HCT116 (cell line): ENCODE data around the gene ORM1.

Experiments used
- EGR1 ChIP-seq: IDR thresholded peaks from 2 replicates; pipeline ENCODE4 v1.6.1; 2012; ENCODE audit warnings: low read depth
- POLR2A ChIP-seq: IDR thresholded peaks from 2 replicates; pipeline ENCODE4 v1.7.0; 2011; ENCODE audit warnings: borderline replicate concordance; ENCODE audit not compliant: insufficient read depth, insufficient read length; ENCODE audit errors: extremely low read depth

GRCh38 chr9:114348261-114348905, 25.5 kb downstream of the ORM1 start:
- TF ChIP-seq POLR2A (no peak), EGR1 (no peak)
